ENCODE measurements around the gene CLUH. TPM values are rescaled to one million over a fixed set of nuclear protein-coding genes. Genes with fewer than 3 reads are reported as not detected.

Gene CLUH
- total and polyA plus RNA-seq, 5 donors from 2014 or later = 3.4 to 43.1 (median 4.5) TPM

DNA sequence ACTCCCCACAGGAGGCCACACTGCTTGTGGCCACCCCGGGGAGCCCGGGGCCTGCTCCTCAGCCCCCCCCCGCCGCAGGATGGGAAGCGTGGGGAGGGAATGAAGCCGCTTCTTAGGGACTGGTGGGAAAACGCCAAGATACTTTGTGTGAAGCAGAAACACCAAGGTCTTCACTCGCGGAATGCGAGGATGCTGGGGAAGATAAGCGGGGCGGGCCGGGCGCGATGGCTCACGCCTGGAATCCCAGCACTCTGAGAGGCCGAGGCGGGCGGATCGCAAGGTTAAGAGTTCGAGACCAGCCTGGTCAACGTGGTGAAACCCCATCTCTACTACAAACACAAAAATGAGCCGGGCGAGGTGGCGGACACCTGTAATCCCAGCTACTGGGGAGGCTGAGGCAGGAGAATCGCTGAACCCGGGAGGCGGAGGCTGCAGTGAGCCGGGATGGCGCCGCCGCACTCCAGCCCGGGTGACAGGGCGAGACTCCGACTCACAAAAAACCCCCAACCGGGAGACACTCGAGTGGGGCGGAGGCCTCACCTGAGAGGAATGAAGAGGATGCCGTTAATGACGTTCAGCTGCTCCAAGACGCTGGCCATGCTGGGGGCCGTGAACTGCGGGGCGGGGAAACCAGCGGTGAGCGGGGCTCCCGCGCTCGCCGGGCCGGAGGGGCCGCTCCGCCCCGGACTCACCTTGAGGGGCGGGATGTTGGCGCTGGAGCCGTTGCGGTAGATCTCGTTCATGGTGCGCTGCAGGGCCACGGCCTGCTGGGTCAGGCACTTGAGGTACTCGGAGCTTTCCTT lies 20.3 kb downstream of the CLUH start:
- no peak for DNase-seq
- H3K4me3 ChIP-seq (ENCODE audit: low read depth, low read length) = no peak overlapping the region

DNA sequence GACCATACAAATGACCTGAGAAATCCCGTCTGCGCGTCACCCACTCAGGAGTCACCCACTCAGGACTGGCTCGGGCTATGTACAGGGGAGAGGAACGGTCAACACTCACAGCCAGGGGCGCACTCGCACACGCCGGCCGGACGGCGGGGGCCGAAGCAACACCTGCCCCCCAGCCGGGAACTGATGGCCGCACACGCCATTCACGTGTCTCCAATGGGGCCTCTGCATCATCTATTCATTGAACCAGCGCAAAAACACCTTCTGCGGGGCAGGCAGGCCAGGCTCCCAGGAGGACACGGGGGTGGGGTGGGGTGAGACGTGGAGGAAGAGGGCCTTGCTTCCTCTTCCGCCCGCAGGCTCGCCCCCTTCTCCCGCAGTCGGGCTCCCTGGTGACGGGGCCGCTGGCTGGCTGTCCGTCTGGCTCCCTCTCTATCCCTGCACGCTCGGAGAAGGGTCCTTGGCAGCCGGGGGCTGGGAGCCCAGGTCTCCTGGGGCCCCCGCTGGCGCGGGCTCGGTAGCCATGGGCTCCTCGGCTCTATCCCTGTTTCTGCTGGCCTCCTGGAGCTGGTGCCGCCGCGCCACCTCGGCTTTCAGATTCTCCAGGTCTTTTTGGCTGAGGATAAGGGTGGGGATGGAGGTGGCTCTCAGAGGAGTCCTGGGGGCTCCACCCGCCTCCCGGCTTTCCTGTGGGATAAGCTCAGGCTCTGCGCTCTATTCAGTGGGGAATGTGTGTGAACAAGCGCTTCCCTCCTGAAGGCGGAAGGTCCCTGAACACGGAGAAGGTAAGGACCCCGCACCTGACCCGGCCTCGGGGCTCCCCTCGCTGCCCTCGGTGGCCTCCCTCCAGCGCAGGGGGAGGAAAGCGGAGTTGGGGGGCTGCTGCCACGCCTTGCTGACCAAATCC lies 21.1 kb downstream of the CLUH start:
- Mint-ChIP-seq H3K27ac (no peak overlapping the region), H3K9me3 (peaks cover 0 to 1% (median 0%) of the 10 kb centered on the region in 7 donors), H3K27me3 (no peaks in the 10 kb centered on the region), H3K36me3 (no peaks in the 10 kb centered on the region), H3K4me3 (no peak overlapping the region), H3K4me1 (peaks cover 0 to 3% (median 0%) of the 10 kb centered on the region in 4 donors)
- Histone ChIP-seq H3K27me3 (ENCODE audit: control insufficient read depth, insufficient read depth, low read length) (no peaks in the 10 kb centered on the region), H3K36me3 (ENCODE audit: control insufficient read depth, insufficient read depth, low read length) (peaks cover 2% of the 10 kb centered on the region), H3K4me3 (ENCODE audit: low read depth, low read length) (no peak overlapping the region), H3K27ac (ENCODE audit: insufficient read depth, low read length, poor library complexity, severe bottlenecking) (no peak overlapping the region), H3K4me1 (ENCODE audit: control insufficient read depth, insufficient read depth, low read length, poor library complexity, severe bottlenecking) (no peaks in the 10 kb centered on the region), H3K9me3 (ENCODE audit: control insufficient read depth in 2 of 2, low read length in 2 of 2) (no peaks in the 10 kb centered on the region)
- no peak for DNase-seq
- no peak for ATAC-seq (ENCODE audit: low read depth in 2 of 2)

More for the DNA sequence above, 20.3 kb downstream of the CLUH start:
- Histone ChIP-seq H3K27ac (ENCODE audit: insufficient read depth, low read length, poor library complexity, severe bottlenecking) (no peak overlapping the region), H3K36me3 (ENCODE audit: control insufficient read depth, insufficient read depth, low read length) (peaks cover 7% of the 10 kb centered on the region), H3K4me1 (ENCODE audit: control insufficient read depth, insufficient read depth, low read length, poor library complexity, severe bottlenecking) (no peaks in the 10 kb centered on the region), H3K27me3 (ENCODE audit: control insufficient read depth, insufficient read depth, low read length) (no peaks in the 10 kb centered on the region), H3K9me3 (ENCODE audit: control insufficient read depth in 2 of 2, low read length in 2 of 2) (no peaks in the 10 kb centered on the region)
- no peaks in the 10 kb centered on the region for H3K27me3 Mint-ChIP-seq
- ATAC-seq (ENCODE audit: low read depth in 2 of 2) = no peak
- H3K4me1 Mint-ChIP-seq = peaks cover 0 to 3% (median 0%) of the 10 kb centered on the region in 4 donors
- H3K36me3 Mint-ChIP-seq = no peaks in the 10 kb centered on the region
- no peak overlapping the region for H3K4me3 Mint-ChIP-seq
- no peak overlapping the region for H3K27ac Mint-ChIP-seq
- peaks cover 0 to 1% (median 0%) of the 10 kb centered on the region in 7 donors for H3K9me3 Mint-ChIP-seq

- H3K27me3 Mint-ChIP-seq = no peaks in the 10 kb centered on the region
- Histone ChIP-seq H3K36me3 (ENCODE audit: control insufficient read depth, insufficient read depth, low read length) (peaks cover 3% of the 10 kb centered on the region), H3K4me3 (ENCODE audit: low read depth, low read length) (no peak overlapping the region), H3K27me3 (ENCODE audit: control insufficient read depth, insufficient read depth, low read length) (no peaks in the 10 kb centered on the region), H3K27ac (ENCODE audit: insufficient read depth, low read length, poor library complexity, severe bottlenecking) (no peak overlapping the region), H3K9me3 (ENCODE audit: control insufficient read depth in 2 of 2, low read length in 2 of 2) (no peaks in the 10 kb centered on the region), H3K4me1 (ENCODE audit: control insufficient read depth, insufficient read depth, low read length, poor library complexity, severe bottlenecking) (no peaks in the 10 kb centered on the region)
- DNase-seq (no peak), ATAC-seq (ENCODE audit: low read depth in 2 of 2) (no peak)
- H3K27ac Mint-ChIP-seq = peak overlapping the region in 2 of 3 donors; percentile 46 to 66
- no peaks in the 10 kb centered on the region for H3K36me3 Mint-ChIP-seq
- H3K4me3 Mint-ChIP-seq = peak overlapping the region in 1 of 4 donors; percentile 2
- H3K4me1 Mint-ChIP-seq = peaks cover 0 to 3% (median 0%) of the 10 kb centered on the region in 4 donors
- peaks cover 0 to 1% (median 0%) of the 10 kb centered on the region in 7 donors for H3K9me3 Mint-ChIP-seq
Measured at GRCh38 chr17:2689411-2690164, 22.0 kb downstream of the CLUH start.

GRCh38 chr17:2688351-2689342 lies 22.9 kb downstream of the CLUH start:
- H3K27ac ChIP-seq (ENCODE audit: insufficient read depth, low read length, poor library complexity, severe bottlenecking) = no peak overlapping the region
- H3K4me1 Mint-ChIP-seq = peaks cover 0 to 3% (median 0%) of the 10 kb centered on the region in 4 donors
- no peak for DNase-seq

GRCh38 chr17:2687074-2687418 lies 24.5 kb downstream of the CLUH start:
- Mint-ChIP-seq H3K36me3 (peaks cover 11% of the 10 kb centered on the region), H3K27me3 (no peaks in the 10 kb centered on the region), H3K27ac (no peak overlapping the region), H3K4me3 (no peak overlapping the region), H3K9me3 (peaks cover 0 to 1% (median 0%) of the 10 kb centered on the region in 7 donors), H3K4me1 (peaks cover 0 to 3% (median 0%) of the 10 kb centered on the region in 4 donors)
- Histone ChIP-seq H3K27me3 (ENCODE audit: control insufficient read depth, insufficient read depth, low read length) (no peaks in the 10 kb centered on the region), H3K27ac (ENCODE audit: insufficient read depth, low read length, poor library complexity, severe bottlenecking) (no peak overlapping the region), H3K9me3 (ENCODE audit: control insufficient read depth in 2 of 2, low read length in 2 of 2) (no peaks in the 10 kb centered on the region), H3K36me3 (ENCODE audit: control insufficient read depth, insufficient read depth, low read length) (peaks cover 28% of the 10 kb centered on the region), H3K4me1 (ENCODE audit: control insufficient read depth, insufficient read depth, low read length, poor library complexity, severe bottlenecking) (no peaks in the 10 kb centered on the region), H3K4me3 (ENCODE audit: low read depth, low read length) (no peak overlapping the region)
- DNase-seq = no peak
- ATAC-seq (ENCODE audit: low read depth in 2 of 2) = no peak

More at GRCh38 chr17:2688351-2689342, 22.9 kb downstream of the CLUH start:
- Mint-ChIP-seq H3K4me3 (peak overlapping the region in 2 of 4 donors; percentile 2 to 15), H3K27ac (peak overlapping the region; percentile 46 to 90 (median 72)), H3K36me3 (no peaks in the 10 kb centered on the region), H3K9me3 (peaks cover 0 to 1% (median 0%) of the 10 kb centered on the region in 7 donors), H3K27me3 (no peaks in the 10 kb centered on the region)
- H3K4me3 ChIP-seq (ENCODE audit: low read depth, low read length) = no peak overlapping the region
- H3K9me3 ChIP-seq (ENCODE audit: control insufficient read depth in 2 of 2, low read length in 2 of 2) = no peaks in the 10 kb centered on the region
- no peaks in the 10 kb centered on the region for H3K27me3 ChIP-seq (ENCODE audit: control insufficient read depth, insufficient read depth, low read length)
- ATAC-seq (ENCODE audit: low read depth in 2 of 2) = no peak
- H3K4me1 ChIP-seq (ENCODE audit: control insufficient read depth, insufficient read depth, low read length, poor library complexity, severe bottlenecking) = no peaks in the 10 kb centered on the region
- H3K36me3 ChIP-seq (ENCODE audit: control insufficient read depth, insufficient read depth, low read length) = peaks cover 12% of the 10 kb centered on the region

DNA sequence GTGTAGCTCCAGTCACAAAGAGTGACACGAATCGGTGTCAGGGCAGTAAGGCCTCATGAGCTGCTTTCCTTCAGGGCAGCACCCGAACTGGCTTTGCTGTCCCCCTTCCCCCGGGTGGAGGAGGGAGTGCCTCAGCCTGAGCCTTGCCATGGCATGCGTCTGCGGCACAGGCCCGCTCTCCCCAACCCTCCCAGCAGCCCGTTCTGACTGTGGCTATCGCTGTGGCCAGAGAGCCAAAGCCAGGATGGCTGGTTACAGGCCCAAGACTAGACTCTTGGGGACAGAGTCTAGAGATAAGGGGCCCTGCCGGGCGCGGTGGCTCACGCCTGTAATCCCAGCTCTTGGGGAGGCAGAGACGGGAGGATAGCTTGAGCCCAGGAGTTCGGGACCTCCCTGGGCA lies 25.9 kb downstream of the CLUH start:
- Histone ChIP-seq H3K4me3 (ENCODE audit: low read depth, low read length) (no peak overlapping the region), H3K9me3 (ENCODE audit: control insufficient read depth in 2 of 2, low read length in 2 of 2) (no peaks in the 10 kb centered on the region), H3K27ac (ENCODE audit: insufficient read depth, low read length, poor library complexity, severe bottlenecking) (no peak overlapping the region), H3K36me3 (ENCODE audit: control insufficient read depth, insufficient read depth, low read length) (peaks cover 40% of the 10 kb centered on the region), H3K27me3 (ENCODE audit: control insufficient read depth, insufficient read depth, low read length) (no peaks in the 10 kb centered on the region), H3K4me1 (ENCODE audit: control insufficient read depth, insufficient read depth, low read length, poor library complexity, severe bottlenecking) (no peaks in the 10 kb centered on the region)
- peak in 1 of 2 donors; percentile 15 for ATAC-seq (ENCODE audit: low read depth in 2 of 2)
- DNase-seq = no peak
- no peaks in the 10 kb centered on the region for H3K27me3 Mint-ChIP-seq
- H3K4me3 Mint-ChIP-seq = no peak overlapping the region
- H3K4me1 Mint-ChIP-seq = peaks cover 0 to 3% (median 0%) of the 10 kb centered on the region in 4 donors
- H3K36me3 Mint-ChIP-seq = peaks cover 23% of the 10 kb centered on the region
- H3K9me3 Mint-ChIP-seq = peaks cover 0 to 1% (median 0%) of the 10 kb centered on the region in 7 donors
- H3K27ac Mint-ChIP-seq = no peak overlapping the region
